Muscle of arm (tissue), 12 donors: Measurements from ENCODE around the gene PIK3R5. TPM values are rescaled to one million over a fixed set of nuclear protein-coding genes. Genes with fewer than 3 reads are reported as not detected.

ENCODE experiments used
- DNase-seq: peaks from one replicate; pipeline ENCODE4 v3.0.0-alpha.2; 2013
- polyA plus RNA-seq, 12 donors: library from polyadenylated mRNA; unstranded; fragments of 120-200 nt; gene quantifications; one replicate each; pipeline ENCODE4 v1.2.1, GENCODE V29; 2013; ENCODE audit not compliant: insufficient read length in 12 of 12

Gene PIK3R5
- polyA plus RNA-seq, 12 donors = 0.62 to 3.5 (median 1.2) TPM; not detected in 2

DNA sequence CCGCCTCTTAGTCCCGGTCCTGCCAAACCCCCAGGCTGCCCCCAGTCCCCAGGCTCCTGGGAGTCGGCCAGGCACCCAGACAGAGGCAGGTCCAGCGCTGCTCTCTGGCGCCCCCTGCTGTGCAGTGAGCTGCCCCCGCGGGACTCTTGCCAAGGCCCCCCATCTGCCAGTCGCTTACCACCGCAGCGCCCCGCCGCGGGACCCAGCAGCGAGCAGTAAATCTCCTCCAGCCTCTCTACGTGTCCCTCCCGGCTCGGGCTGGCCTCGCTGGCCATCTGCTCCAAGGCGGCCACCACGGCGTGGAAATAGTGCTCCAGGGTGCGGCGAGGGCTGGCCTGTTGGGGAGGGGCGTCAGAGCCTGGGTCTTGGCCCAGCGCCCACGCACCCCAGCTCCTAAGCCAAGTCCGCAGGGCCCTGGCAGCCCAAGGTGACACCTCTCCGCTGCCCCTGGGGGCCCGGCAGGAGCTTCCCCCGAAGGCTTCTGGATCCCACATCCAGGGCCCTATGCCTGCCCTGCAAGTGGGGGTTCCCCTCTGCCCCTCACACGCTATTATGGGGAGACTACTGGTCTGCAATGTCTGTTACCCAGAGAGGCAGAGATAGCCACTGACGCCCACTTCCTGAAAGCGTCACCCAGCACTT lies 132.7 kb downstream of the PIK3R5 start:
- no peak for DNase-seq

DNA sequence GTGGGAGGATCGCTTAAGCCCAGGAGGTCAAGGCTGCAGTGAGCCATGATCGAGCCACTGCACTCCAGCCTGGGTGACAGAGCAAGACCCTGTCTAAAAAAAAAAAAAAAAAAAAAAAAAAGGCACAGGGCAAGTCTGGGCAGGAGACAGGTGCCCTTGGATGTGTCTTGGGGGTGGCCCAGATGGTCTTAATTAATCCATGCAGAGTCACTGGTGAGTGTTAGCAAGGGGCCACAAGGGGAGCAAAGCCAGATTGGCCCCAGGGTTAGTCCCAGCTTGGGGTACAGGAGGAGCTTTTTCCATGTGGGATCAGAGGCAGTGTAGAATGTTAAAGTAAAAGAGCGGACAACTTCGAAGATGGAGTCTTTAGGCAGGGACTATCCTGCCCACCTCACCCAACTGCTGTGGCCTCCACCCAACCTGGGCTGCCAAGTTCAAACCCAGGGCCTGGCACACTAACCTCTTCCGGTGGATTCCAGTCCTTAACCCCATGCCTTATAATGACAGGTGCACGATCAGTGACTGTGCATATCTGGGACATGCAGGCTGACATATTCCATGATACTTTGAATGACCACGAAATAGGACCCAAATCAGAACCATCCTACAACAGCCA lies 134.2 kb downstream of the PIK3R5 start:
- DNase-seq = no peak

DNA sequence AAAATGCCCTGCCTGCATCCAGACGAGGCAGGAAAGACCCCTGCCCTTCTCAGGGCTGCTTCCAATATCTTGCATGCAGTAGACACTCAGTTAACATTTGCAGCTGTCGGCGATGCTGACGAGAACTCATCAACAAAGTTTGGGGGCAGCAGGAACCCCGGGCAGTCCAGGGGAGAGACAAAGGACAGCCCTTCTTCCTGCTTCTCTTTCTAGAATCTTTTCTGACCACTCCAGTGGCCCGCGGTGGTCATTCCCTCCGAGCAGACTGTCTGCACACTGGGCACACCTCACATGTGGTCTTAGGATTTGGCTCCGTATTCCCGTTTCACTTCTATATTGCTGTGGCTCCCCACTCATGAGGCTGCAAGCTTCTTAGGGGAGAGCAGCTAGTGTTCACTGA lies 135.4 kb downstream of the PIK3R5 start:
- DNase-seq = no peak

- DNase-seq = no peak
These were observed 136.2 kb downstream of the PIK3R5 start for GRCh38 chr17:8829036-8829941.

Other genes with a start within 250 kb of the PIK3R5 start
- under 1 TPM in 2 of 12 donors, not detected in 10; 0.17 to 0.29 TPM for gene CCDC42, start 220.9 kb downstream of the PIK3R5 start, polyA plus RNA-seq
- gene SPDYE4, start 207.2 kb downstream of the PIK3R5 start, polyA plus RNA-seq = under 1 TPM in 4 of 12 donors, not detected in 8; 0.39 to 0.78 (median 0.56) TPM
- 1 to 10 TPM in 1 of 12 donors, under 1 TPM in 10, not detected in 1; 0.16 to 4.9 (median 0.32) TPM for gene MFSD6L, start 166.3 kb downstream of the PIK3R5 start, polyA plus RNA-seq
- gene PIK3R6, start 98.0 kb downstream of the PIK3R5 start, polyA plus RNA-seq = 1 to 10 TPM in 11 of 12 donors, not detected in 1; 3.0 to 5.8 (median 4.1) TPM
- 10 to 100 TPM in 5 of 12 donors, 1 to 10 TPM in 6, not detected in 1; 5.6 to 33.5 (median 9.0) TPM for gene NTN1, start 55.8 kb upstream of the PIK3R5 start, polyA plus RNA-seq